Measurements from ENCODE around the gene CLEC6A. TPM values are rescaled to one million over a fixed set of nuclear protein-coding genes. Genes with fewer than 3 reads are reported as not detected.
"Not testable (repeated sequence)": the region's sequence is repeated elsewhere in the genome, so short reads cannot be mapped to it uniquely, and the experiment has no call there.

The CLEC6A gene
- total RNA-seq (2014; rRNA removed; shearing (Covaris generic)) = not detected in 2 replicates

- no peak for DNase-seq (ENCODE audit: low spot score)
These were observed at the start of gene CLEC6A for GRCh38 chr12:8455727-8456360. Gene CLEC6A, plus strand, starts transcription at chr12:8455962. Its CDS starts 150 bp downstream, at chr12:8456112.

DNA sequence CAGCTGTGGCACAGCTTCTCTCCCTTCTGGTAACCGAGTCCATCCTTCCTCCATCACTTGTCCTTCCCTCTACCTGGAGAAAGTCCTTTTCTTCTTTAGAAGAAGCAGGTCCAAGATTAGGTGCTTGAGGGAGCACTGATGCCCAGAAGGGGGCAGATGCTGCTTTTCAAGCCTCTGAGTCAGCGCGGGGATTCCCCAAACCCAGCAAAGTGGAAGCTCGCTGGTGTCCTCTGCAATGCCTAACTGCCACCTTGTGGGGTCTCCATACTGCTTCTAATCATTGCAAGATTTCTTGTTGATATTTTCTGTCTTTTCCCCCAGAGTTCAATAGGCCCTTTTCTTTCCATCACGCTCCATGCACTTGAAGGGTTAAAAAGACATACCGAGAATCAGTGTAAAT lies 36.2 kb upstream of the CLEC6A start:
- not testable (repeated sequence) for DNase-seq (ENCODE audit: low spot score)

DNA sequence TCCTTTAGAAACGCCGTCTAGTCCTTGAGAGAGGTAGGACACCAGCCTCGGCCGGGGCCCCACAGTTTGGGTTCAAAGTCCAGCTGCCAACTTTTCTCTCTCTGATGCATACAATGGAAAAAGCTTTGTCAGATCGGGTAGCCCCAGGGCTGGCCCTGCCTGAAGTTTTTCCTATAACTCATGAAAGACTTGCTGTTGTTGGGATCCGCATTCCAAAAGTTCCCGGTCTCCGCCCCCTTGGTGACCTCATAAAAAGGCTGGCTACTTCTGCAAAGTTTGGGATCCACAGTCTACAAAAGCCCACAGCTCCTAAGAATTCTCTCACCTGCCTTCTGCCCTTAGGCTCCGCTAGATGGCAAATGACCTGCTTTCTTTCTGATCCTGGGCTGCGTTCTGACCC lies 35.3 kb upstream of the CLEC6A start:
- DNase-seq (ENCODE audit: low spot score) = no peak

DNA sequence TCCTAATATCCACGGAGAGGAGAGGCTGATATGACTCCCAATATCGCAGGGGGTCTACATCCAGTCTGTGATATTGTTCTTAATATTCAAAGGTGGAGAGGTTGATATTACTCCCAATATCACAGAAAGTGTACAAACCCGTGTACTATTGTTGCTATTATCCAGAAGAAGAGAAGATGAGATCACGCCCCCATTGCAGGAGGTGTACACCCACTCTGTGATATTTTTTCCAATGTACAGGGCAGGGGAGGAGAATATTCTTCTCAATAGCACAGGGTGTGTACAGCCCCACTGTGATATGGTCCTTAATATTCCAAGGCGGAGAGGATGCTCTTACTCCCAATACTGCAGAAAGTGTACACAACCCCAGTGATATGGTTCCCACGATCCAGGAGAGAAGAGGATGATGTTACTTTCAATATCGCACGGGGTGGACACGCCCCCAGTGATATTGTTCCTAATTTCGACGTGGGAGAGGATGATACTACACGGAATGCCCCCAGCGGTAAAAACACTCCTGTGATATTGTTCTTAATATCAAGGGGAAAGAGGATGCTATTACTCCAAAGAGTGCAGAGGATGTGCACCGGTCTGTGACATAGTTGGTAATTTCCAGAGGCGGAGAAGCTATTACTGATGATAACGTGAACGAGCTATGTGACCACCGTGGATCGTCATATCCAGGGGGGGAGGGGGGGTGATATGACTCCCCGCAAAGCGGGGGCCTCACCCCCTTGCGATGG lies 11.1 kb upstream of the CLEC6A start:
- DNase-seq (ENCODE audit: low spot score) = not testable (repeated sequence)

- DNase-seq (ENCODE audit: low spot score) = no peak
These were observed 10.0 kb upstream of the CLEC6A start for GRCh38 chr12:8445731-8446130.

GRCh38 chr12:8446642-8447547 lies 8.9 kb upstream of the CLEC6A start:
- DNase-seq (ENCODE audit: low spot score) = no peak

GRCh38 chr12:8449355-8449859 lies 6.4 kb upstream of the CLEC6A start:
- no peak for DNase-seq (ENCODE audit: low spot score)

DNA sequence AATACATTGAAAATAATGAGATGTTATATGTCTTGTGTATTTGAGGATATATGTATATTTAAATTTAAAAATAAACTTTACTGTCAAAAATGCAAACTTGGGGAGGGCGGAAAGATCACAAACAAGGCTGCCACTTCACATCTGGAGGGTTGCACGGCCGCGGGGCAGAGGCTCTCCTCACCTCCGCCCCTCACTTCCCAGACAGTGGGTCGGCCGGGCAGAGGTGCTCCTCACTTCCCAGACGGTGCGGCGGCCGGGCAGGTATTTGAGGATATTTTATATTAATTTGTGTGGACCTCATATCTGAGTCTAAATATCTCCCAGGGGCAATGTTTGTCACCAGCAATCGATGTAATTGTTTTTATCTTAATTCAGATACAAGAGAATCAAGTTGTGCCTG lies 3.7 kb upstream of the CLEC6A start:
- DNase-seq (ENCODE audit: low spot score) = no peak

DNA sequence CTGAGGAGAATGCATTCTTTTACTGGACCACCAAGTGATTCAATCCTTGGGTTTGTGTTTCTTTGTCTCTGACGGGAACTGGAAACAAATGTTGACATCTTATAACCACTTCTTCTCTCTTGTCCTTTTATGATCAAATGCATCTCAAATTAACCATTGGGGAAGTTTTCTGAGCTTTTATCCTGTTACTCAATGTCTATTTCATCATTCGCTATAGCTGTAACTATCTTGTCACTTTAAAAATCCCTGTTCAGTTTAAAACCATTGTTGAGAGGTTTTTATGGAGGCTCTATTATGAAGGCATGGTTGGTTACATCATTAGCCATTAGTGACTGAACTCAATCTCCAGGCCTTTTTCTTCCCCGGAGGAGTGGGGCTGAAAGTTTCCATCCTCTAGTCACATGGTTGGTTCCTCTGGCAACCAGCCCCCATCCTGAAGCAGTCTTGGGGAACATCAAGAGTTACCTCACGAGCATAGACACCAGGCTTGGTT lies 2.7 kb upstream of the CLEC6A start:
- no peak for DNase-seq (ENCODE audit: low spot score)

GRCh38 chr12:8453796-8454195 lies 2.0 kb upstream of the CLEC6A start:
- DNase-seq (ENCODE audit: low spot score) = no peak

- no peak for DNase-seq (ENCODE audit: low spot score)
These were observed 491 bp upstream of the CLEC6A start for GRCh38 chr12:8455271-8455670.

- no peak for DNase-seq (ENCODE audit: low spot score)
These were observed 5.7 kb downstream of the CLEC6A start for GRCh38 chr12:8461426-8461825.

DNA sequence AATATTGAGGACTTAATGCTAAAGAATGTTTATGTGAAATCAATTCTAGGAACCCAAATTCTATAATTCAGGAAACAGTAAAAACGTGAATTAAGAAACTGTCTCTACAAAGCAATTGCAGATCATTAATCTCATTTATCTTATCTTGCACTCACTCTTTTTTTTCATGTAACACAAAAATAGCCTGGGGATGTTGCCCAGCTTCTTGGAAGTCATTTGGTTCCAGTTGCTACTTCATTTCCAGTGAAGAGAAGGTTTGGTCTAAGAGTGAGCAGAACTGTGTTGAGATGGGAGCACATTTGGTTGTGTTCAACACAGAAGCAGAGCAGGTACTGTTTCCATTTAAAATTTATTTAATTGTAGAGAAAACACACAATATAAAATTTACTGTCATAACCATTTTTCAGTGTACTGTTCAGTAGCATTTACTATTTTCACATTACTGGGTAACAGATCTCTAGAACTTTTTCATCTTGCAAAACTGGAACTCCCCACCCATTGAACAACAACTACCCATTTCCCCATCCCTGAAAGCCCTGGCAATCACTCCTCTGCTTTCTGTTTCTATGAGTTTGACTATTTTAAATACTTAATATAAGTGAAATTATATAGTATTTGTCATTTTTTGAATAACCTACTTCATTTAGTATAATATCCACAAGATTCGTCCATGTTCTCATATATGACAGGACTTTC lies 9.7 kb downstream of the CLEC6A start:
- no peak for DNase-seq (ENCODE audit: low spot score)

GRCh38 chr12:8466241-8466640 lies 10.5 kb downstream of the CLEC6A start:
- no peak for DNase-seq (ENCODE audit: low spot score)

DNA sequence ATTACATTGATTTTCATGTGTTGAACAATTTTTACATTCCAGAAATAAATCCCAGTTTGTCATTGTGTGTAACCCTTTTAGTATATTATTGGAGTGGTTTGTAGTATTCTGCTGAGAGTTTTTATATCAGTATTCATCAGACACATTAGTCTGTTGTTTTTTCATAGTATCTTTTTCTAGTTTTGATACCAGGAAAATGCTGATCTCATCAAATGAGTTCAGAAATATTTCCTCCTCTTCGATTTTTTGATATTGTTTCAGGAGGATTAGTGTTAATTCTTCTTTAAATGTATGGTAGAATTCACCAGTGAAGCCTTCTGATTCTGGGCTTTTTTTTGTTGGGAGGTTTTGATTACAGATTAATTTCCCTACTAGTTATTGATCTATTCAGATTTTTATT lies 15.3 kb downstream of the CLEC6A start:
- no peak for DNase-seq (ENCODE audit: low spot score)

- DNase-seq (ENCODE audit: low spot score) = no peak
These were observed 19.9 kb downstream of the CLEC6A start for GRCh38 chr12:8475508-8476203.

- no peak for DNase-seq (ENCODE audit: low spot score)
These were observed 26.9 kb downstream of the CLEC6A start for GRCh38 chr12:8482571-8483061.

DNA sequence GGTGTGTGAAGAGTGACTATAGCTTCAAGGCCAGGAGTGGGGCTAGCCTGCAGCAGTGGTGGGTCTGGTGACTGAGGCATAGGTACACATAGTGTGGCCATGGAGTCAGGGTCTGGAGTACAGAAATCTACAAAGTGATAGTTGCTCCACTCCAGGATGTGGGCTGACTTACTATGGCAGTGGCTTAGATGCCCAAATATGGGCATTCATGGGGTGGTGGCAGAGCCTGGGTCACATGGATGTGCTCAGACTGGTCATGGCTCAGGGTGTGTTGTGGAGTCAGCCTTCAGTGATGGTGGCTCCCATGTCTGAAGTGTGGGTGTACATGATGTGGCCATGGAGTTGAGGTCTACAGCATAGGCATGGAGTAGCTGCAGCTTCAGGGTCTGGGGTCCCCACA lies 27.3 kb downstream of the CLEC6A start:
- DNase-seq (ENCODE audit: low spot score) = no peak

DNA sequence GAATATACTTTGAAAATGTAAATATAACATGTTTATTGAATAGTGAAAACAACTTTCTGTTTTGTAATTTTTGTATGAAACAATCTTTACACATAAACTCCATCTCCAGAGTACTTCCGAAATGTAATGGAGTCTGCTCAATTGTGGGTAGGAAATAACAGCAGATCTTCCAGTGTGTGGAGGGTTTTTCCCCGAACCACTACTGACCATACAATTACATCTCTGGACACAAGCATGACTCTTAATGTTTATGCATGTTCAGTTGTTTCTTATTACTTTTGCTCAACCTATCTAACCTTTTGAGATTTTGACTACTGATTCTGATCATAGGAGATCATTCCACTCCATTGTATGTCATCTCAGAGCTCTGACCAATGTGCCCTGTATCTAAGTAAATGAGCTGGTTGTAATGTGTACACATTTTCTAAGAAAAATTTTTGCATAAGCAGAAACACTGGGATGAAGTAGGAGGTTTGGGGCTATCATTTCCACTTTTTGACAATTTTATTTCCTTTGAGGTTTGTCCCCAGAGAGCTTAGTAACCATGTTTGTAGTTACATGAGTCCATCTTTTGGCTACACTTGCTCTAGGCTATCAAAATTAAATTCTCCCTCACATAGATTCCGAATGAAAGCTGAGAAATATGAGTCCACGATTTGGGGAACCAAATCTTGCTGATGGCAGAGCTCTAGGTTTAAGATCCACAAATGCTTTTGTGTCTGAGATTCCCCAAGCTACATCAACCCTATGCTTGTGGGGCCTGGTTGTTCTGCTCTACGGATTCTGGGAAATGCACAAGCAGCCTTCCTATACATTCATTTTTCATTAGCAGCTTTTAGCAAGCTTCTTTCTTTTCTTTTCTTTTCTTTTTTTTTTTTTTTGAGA lies 36.1 kb downstream of the CLEC6A start:
- no peak for DNase-seq (ENCODE audit: low spot score)

Data from HT-29 (cell line).